Activated CD8-positive, alpha-beta T cell treated with anti-CD3 and anti-CD28 coated beads for 36 hours (primary cell): ENCODE measurements around the gene YAF2. TPM values are rescaled to one million over a fixed set of nuclear protein-coding genes. Genes with fewer than 3 reads are reported as not detected.

Source experiments
- ATAC-seq: fragments of 200-7000 bp; cut with Tn5 transposase; one replicate; pipeline ENCODE4 v1.10.0; 2021; ENCODE audit warnings: mild to moderate bottlenecking, moderate library complexity
- CTCF ChIA-PET: fragments of 350-600 bp; sonication (Branson Sonifier 250); formaldehyde crosslinking; loops from one replicate; lab custom pipeline; 2021; ENCODE audit warnings: antibody characterized with exemption; lab: Charles Lee
- POLR2A ChIA-PET: fragments of 350-600 bp; sonication (Branson Sonifier 250); formaldehyde crosslinking; loops from one replicate; lab custom pipeline; 2021; ENCODE audit warnings: antibody characterized with exemption; lab: Charles Lee
- DNase-seq: peaks from one replicate; pipeline ENCODE4 v3.0.0-alpha.2; 2020
- H3K27ac Mint-ChIP-seq: one replicate; pipeline ENCODE4 v1.8.0; 2021; ENCODE audit warnings: mild to moderate bottlenecking, mixed read lengths
- H3K27me3 Mint-ChIP-seq: one replicate; pipeline ENCODE4 v1.8.0; 2021; ENCODE audit warnings: mixed read lengths
- H3K36me3 Mint-ChIP-seq: one replicate; pipeline ENCODE4 v1.8.0; 2021; ENCODE audit warnings: low read depth, mixed read lengths
- H3K4me1 Mint-ChIP-seq: one replicate; pipeline ENCODE4 v1.8.0; 2021; ENCODE audit warnings: low read depth, mixed read lengths
- H3K4me3 Mint-ChIP-seq: one replicate; pipeline ENCODE4 v1.8.0; 2021; ENCODE audit warnings: mild to moderate bottlenecking, moderate library complexity, mixed read lengths
- H3K9me3 Mint-ChIP-seq: one replicate; pipeline ENCODE4 v1.8.0; 2021; ENCODE audit warnings: mixed read lengths
- intact Hi-C: fragments of 100-400 bp; cut with micrococcal nuclease; formaldehyde crosslinking; loops from one replicate; pipeline ENCODE4 v1.10.0; 2022
- total RNA-seq, 2 experiments: library from RNA; stranded (reverse); gene quantifications; one replicate each; pipeline ENCODE4 v1.2.3, GENCODE V29; 2021
- TF ChIP-seq, protein P1 (sequence below): fragments of 200-600 bp; IDR thresholded peaks from one replicate; pipeline ENCODE4 v1.8.0; 2022; ENCODE audit warnings: antibody characterized with exemption, mild to moderate bottlenecking

The YAF2 gene
- total RNA-seq, 2 experiments from 2014 or later: 39.4 to 40.8 TPM

DNA sequence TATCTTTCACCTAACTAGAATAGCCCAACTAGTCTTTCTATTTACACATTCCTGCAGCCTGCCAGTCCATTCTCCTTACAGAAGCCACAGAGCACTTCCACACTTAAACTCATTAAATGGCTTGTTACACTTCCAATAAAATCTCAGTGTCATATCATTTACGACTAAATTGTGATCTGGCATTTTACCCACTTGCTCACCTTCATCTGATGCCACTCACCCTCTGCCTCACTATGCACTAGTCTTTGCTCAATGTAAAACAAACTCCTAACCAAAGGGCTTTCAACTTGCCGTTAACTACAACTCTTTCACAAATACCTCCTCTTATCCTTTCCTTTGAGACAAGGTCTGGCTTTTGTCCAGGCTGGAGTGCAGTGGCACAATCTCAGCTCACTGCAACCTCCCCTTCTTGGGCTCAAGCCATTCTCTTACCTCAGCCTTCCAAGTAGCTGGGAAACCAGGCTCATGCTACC, 24.1 kb downstream of the YAF2 start:
- H3K27ac Mint-ChIP-seq: no peak overlapping the region
- no peaks in the 10 kb centered on the region for H3K9me3 Mint-ChIP-seq
- ATAC-seq (no peak), DNase-seq (no peak)
- CTCF ChIA-PET: no interaction called here
- H3K36me3 Mint-ChIP-seq: peaks cover 5% of the 10 kb centered on the region
- H3K4me3 Mint-ChIP-seq: no peak overlapping the region
- TF ChIP-seq, protein P1, sequence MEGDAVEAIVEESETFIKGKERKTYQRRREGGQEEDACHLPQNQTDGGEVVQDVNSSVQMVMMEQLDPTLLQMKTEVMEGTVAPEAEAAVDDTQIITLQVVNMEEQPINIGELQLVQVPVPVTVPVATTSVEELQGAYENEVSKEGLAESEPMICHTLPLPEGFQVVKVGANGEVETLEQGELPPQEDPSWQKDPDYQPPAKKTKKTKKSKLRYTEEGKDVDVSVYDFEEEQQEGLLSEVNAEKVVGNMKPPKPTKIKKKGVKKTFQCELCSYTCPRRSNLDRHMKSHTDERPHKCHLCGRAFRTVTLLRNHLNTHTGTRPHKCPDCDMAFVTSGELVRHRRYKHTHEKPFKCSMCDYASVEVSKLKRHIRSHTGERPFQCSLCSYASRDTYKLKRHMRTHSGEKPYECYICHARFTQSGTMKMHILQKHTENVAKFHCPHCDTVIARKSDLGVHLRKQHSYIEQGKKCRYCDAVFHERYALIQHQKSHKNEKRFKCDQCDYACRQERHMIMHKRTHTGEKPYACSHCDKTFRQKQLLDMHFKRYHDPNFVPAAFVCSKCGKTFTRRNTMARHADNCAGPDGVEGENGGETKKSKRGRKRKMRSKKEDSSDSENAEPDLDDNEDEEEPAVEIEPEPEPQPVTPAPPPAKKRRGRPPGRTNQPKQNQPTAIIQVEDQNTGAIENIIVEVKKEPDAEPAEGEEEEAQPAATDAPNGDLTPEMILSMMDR: no peak
- POLR2A ChIA-PET: no interaction called here
- peaks cover 23% of the 10 kb centered on the region for H3K4me1 Mint-ChIP-seq
- intact Hi-C loops: no loop called here
- H3K27me3 Mint-ChIP-seq: no peaks in the 10 kb centered on the region

DNA sequence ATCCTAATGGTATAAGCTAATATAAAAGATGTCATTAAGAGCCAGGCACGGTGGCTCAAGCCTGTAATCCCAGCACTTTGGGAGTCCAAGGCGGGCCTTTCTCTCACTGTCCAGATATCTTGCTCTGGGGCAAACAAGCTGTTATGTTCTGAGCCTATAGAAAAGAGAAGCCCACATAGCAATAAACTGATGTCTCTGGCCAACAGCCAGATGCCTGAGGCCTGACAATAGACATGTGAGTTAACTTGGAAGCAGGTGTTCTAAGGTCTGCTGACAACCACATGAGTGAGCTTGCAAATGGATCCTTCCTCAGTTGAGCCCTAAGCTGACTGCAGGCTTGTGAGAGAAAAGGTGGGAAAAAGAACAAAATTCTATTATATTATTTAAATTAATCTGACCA, 25.0 kb downstream of the YAF2 start:
- ATAC-seq (no peak), DNase-seq (no peak)
- POLR2A ChIA-PET: no interaction called here
- Mint-ChIP-seq H3K9me3 (no peaks in the 10 kb centered on the region), H3K27me3 (no peaks in the 10 kb centered on the region), H3K4me3 (no peak overlapping the region), H3K4me1 (peaks cover 18% of the 10 kb centered on the region), H3K27ac (no peak overlapping the region), H3K36me3 (peaks cover 8% of the 10 kb centered on the region)
- TF ChIP-seq, protein P1: no peak
- CTCF ChIA-PET: no interaction called here
- intact Hi-C loops: no loop called here

DNA sequence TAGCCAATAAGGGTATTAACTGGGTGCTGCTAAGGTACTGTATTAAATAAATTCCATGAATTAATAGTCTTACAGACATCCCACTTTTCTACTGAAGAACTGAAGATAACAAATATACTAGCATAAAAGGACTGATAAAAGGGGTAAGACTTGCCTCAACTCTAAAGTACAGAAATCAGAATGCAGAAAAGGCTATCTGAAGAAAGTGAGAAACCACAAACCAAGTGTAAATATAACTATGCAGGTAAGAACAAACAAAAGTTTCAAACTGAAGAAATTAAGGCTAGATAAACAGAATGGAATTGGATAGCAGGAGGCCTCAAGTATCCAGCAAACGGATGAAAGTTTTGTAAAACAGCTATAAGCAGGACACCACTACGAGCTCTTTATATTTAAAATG, 29.5 kb downstream of the YAF2 start:
- Mint-ChIP-seq H3K4me1 (peaks cover 3% of the 10 kb centered on the region), H3K4me3 (no peak overlapping the region), H3K27ac (peak overlapping the region; percentile 25), H3K9me3 (no peaks in the 10 kb centered on the region), H3K36me3 (peaks cover 21% of the 10 kb centered on the region), H3K27me3 (no peaks in the 10 kb centered on the region)
- intact Hi-C loops: no loop called here
- ChIA-PET POLR2A (no interaction called here), CTCF (no interaction called here)
- no peak for DNase-seq
- TF ChIP-seq, protein P1: no peak
- no peak for ATAC-seq

DNA sequence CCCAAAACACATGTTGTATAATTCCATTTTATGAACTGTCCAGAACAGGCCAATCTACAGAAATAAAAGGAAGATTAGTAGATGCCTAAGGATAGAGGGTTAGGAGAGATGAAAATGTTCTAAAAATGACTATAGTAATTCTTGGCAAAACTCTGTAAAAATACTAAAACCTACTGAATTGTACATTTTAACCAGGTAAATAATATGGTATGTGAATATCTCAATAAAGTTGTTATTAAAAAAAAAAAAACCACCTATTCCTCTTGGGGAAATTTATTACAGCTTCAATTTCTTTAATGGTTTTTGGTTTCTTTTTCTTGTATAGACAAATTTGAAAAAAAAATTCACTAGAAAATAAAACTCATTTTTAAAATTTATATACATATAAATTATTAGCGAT, 33.2 kb downstream of the YAF2 start:
- DNase-seq: no peak
- Mint-ChIP-seq H3K36me3 (peaks cover 19% of the 10 kb centered on the region), H3K4me1 (peaks cover 7% of the 10 kb centered on the region), H3K4me3 (no peak overlapping the region), H3K27me3 (no peaks in the 10 kb centered on the region), H3K9me3 (no peaks in the 10 kb centered on the region), H3K27ac (no peak overlapping the region)
- ChIA-PET POLR2A (no interaction called here), CTCF (no interaction called here)
- no peak for ATAC-seq
- TF ChIP-seq, protein P1: no peak
- intact Hi-C loops: no loop called here

DNA sequence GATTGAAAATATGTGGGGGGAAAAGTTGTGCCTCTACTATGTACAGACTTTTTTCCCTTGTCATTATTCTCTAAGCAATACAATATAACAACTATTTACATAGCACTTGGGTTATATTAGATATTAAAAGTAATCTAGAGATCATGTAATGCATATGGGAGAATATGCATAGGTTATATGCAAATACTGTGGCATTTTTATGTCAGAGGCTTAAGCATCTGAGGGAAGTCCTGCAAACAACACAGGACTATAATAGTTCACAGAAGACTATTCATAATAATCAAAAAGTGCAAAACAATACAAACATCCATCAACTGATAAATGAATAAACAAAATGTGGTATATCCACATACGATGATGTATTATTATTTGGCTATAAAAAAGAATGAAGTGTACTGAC, 33.7 kb downstream of the YAF2 start:
- Mint-ChIP-seq H3K4me3 (no peak overlapping the region), H3K27me3 (no peaks in the 10 kb centered on the region), H3K4me1 (peaks cover 7% of the 10 kb centered on the region), H3K27ac (no peak overlapping the region), H3K9me3 (no peaks in the 10 kb centered on the region), H3K36me3 (peaks cover 19% of the 10 kb centered on the region)
- TF ChIP-seq, protein P1: no peak
- DNase-seq (no peak), ATAC-seq (no peak)
- CTCF ChIA-PET: no interaction called here
- intact Hi-C loops: no loop called here
- POLR2A ChIA-PET: no interaction called here
